HCT116 (cell line): ENCODE measurements around the gene SRGAP3.

Experiments
- CEBPB ChIP-seq: IDR thresholded peaks from 2 replicates; pipeline ENCODE4 v1.6.1; 2012; ENCODE audit warnings: low read depth
- EZH2 ChIP-seq: fragments of 200-600 bp; sonication (generic); IDR thresholded peaks from 2 replicates; pipeline ENCODE4 v1.6.1; 2017; ENCODE audit warnings: antibody characterized with exemption, mixed run types
- EZH2phosphoT487 ChIP-seq: fragments of 200-600 bp; IDR thresholded peaks from 2 replicates; pipeline ENCODE4 v1.6.1; 2018; ENCODE audit warnings: antibody characterized with exemption, borderline replicate concordance
- POLR2A ChIP-seq: IDR thresholded peaks from 2 replicates; pipeline ENCODE4 v1.7.0; 2011; ENCODE audit warnings: borderline replicate concordance; ENCODE audit not compliant: insufficient read depth, insufficient read length; ENCODE audit errors: extremely low read depth
- POLR2AphosphoS5 ChIP-seq: IDR thresholded peaks from 2 replicates; pipeline ENCODE4 v1.6.1; 2011; ENCODE audit warnings: mild to moderate bottlenecking, low read depth, low read length, moderate library complexity
- SIN3A ChIP-seq: IDR thresholded peaks from 2 replicates; pipeline ENCODE4 v1.6.1; 2012; ENCODE audit warnings: low read depth
- SP1 ChIP-seq: IDR thresholded peaks from 2 replicates; pipeline ENCODE4 v1.6.1; 2012; ENCODE audit warnings: low read depth
- YY1 ChIP-seq: IDR thresholded peaks from 2 replicates; pipeline ENCODE4 v1.6.1; 2011; ENCODE audit warnings: low read length, low read depth, moderate library complexity, mild to moderate bottlenecking; ENCODE audit not compliant: insufficient replicate concordance; ENCODE audit errors: extremely low read depth
- ZNF274 ChIP-seq: fragments of 200-500 bp; sonication (Bioruptor generic); IDR thresholded peaks from 2 replicates; pipeline ENCODE4 v1.6.1; 2014; ENCODE audit warnings: mild to moderate bottlenecking, low read depth, low read length, inconsistent platforms
- TF ChIP-seq, protein P1 (sequence below), 3 experiments: fragments of 200-600 bp in 1 of 3; sonication (generic) in 1 of 3; IDR thresholded peaks in 2 of 3; conservative IDR thresholded peaks in 1 of 3; 2 replicates each; pipeline ENCODE4 v1.5.1; 2012 to 2017; ENCODE audit warnings: low read depth in 2 of 3, low read length in 2 of 3, antibody characterized with exemption in 1 of 3, borderline replicate concordance in 1 of 3, control low read depth in 1 of 3, mild to moderate bottlenecking in 1 of 3, mixed read lengths in 1 of 3, mixed run types in 1 of 3, moderate library complexity in 1 of 3; ENCODE audit not compliant: insufficient read depth in 1 of 3

DNA sequence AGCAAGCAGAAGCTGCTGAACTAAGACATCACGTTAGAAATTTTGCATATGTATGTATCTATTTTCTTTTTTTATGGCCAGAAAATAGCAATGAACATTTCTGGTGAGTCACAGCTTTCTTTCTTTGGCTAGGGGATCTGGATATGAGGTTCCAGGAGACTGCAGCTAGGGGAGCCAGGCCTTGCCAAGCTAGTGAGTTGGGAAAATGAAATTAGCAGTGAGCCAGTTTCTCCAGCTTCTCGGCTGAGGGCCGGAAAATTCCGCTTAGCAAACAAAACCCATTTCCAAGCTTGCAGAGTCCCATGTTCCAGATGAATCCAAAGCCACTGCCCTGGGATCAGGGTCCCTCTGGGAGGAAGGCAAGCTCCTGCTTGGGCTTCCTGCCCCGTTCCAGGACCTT, 137.6 kb downstream of the SRGAP3 start:
- TF ChIP-seq SP1 (no peak), EZH2phosphoT487 (no peak), EZH2 (no peak), CEBPB (no peak), POLR2AphosphoS5 (no peak), POLR2A (no peak), YY1 (no peak), SIN3A (no peak), ZNF274 (no peak)
- TF ChIP-seq, protein P1, sequence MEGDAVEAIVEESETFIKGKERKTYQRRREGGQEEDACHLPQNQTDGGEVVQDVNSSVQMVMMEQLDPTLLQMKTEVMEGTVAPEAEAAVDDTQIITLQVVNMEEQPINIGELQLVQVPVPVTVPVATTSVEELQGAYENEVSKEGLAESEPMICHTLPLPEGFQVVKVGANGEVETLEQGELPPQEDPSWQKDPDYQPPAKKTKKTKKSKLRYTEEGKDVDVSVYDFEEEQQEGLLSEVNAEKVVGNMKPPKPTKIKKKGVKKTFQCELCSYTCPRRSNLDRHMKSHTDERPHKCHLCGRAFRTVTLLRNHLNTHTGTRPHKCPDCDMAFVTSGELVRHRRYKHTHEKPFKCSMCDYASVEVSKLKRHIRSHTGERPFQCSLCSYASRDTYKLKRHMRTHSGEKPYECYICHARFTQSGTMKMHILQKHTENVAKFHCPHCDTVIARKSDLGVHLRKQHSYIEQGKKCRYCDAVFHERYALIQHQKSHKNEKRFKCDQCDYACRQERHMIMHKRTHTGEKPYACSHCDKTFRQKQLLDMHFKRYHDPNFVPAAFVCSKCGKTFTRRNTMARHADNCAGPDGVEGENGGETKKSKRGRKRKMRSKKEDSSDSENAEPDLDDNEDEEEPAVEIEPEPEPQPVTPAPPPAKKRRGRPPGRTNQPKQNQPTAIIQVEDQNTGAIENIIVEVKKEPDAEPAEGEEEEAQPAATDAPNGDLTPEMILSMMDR (IDR thresholded peaks at IDR 0.05 in 2 of 3, conservative IDR thresholded peaks at IDR 0.05 in 1 of 3; ENCODE audit: borderline replicate concordance in 1 of 3, insufficient read depth in 1 of 3, low read depth in 2 of 3, low read length in 2 of 3): no peak
